Measurements from ENCODE around the gene ROBO1.
A peak's percentile ranks its signal among the peaks of the same experiment; 100 is the strongest.

ROBO1 gene

DNA sequence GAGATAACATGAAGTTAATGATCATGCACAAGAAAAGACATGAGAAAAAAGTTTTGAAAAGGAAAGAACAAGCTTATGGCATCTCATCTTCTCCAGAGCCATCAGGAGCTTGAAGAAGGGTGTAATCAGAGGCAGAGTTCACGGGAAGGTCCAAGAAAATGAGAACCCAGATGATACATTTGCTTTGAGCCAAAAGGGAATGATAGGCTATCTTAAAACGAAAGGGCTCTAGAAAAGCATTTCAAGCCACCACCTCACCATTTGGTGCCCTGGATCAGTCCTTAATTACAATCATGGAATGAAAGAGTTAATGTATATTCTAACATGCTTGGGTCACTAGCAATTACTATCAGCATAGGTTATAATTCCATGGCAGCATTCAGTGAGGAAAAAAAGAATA lies 781.8 kb downstream of the ROBO1 start:
- in situ Hi-C loops (cut with HindIII; ENCODE audit: low sequenced_read_pairs) = loop anchor here (25.0 kb wide), 1 partner anchor 324 kb away; no protein-coding TSS in a partner anchor
- DNase-seq (ENCODE audit: low read depth) = no peak
- no peak overlapping the region for H3K4me3 ChIP-seq (ENCODE audit: low read depth, low read length)
- TF ChIP-seq, protein P1, sequence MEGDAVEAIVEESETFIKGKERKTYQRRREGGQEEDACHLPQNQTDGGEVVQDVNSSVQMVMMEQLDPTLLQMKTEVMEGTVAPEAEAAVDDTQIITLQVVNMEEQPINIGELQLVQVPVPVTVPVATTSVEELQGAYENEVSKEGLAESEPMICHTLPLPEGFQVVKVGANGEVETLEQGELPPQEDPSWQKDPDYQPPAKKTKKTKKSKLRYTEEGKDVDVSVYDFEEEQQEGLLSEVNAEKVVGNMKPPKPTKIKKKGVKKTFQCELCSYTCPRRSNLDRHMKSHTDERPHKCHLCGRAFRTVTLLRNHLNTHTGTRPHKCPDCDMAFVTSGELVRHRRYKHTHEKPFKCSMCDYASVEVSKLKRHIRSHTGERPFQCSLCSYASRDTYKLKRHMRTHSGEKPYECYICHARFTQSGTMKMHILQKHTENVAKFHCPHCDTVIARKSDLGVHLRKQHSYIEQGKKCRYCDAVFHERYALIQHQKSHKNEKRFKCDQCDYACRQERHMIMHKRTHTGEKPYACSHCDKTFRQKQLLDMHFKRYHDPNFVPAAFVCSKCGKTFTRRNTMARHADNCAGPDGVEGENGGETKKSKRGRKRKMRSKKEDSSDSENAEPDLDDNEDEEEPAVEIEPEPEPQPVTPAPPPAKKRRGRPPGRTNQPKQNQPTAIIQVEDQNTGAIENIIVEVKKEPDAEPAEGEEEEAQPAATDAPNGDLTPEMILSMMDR (IDR thresholded peaks at IDR 0.05; ENCODE audit: low read depth, low read length, missing control alignments) = no peak

DNA sequence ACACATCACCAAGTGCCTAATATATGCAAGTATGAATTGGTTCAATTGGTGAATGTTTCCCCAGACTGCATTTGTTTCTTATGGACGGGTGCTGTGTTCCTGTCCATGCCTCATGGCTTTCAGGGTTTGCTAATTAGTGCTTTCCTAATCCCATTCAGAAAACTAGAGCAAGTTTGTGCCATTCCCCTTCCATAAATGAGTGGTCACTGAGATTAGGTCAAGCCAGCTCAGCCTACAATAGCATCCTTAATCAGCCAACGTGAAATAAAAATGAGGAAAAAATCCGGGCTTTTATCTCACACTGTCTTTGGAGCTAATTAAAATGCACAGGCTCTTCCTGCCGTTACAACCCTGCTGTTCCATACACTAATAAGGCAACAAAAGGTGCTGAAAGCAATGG lies 788.8 kb downstream of the ROBO1 start:
- DNase-seq (ENCODE audit: low read depth) = no peak
- TF ChIP-seq, protein P1 (IDR thresholded peaks at IDR 0.05; ENCODE audit: low read depth, low read length, missing control alignments) = no peak
- in situ Hi-C loops (cut with HindIII; ENCODE audit: low sequenced_read_pairs) = loop anchor here (25.0 kb wide), 1 partner anchor 317 kb away; no protein-coding TSS in a partner anchor
- no peak overlapping the region for H3K4me3 ChIP-seq (ENCODE audit: low read depth, low read length)

DNA sequence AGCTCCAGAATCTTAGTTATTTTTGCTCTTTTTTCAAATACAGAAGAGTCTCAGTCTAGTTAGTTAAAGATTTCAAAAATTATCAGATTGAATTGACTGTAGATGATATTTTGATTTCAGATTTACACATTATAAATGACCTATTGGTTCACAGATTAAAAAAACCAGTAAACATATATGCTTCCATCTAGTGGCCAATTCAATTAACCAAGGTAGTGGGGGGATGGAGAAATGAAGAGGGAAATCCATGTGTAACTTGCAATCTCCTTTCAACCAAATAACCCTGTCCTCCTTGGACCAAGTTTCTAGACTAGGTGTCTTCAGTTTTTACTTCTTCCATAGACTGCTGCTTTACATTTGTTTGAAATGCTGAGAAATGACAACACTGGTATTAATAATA lies 789.8 kb downstream of the ROBO1 start:
- TF ChIP-seq, protein P1 (IDR thresholded peaks at IDR 0.05; ENCODE audit: low read depth, low read length, missing control alignments) = peak; percentile 44
- H3K4me3 ChIP-seq (ENCODE audit: low read depth, low read length) = no peak overlapping the region
- no peak for DNase-seq (ENCODE audit: low read depth)
- in situ Hi-C loops (cut with HindIII; ENCODE audit: low sequenced_read_pairs) = loop anchor here (25.0 kb wide), 1 partner anchor 316 kb away; no protein-coding TSS in a partner anchor

DNA sequence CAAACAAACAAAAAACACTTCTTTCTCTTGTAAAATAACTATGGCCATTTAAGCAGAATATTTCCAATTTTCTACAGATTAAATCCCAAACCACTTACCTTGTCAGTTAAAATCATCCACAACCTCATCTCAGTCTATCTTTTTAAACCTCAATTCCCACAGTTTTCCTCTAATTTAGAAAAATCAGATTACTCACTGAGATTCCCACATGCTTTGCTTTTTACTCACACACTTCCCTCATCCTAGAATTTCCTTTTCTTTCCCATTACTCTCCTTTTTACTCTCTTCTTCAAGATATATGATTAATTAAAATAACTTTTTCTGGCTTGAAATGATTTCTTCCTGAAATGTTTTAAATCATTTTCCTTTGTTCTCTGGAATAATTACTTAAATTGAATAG lies 790.7 kb downstream of the ROBO1 start:
- no peak for DNase-seq (ENCODE audit: low read depth)
- in situ Hi-C loops (cut with HindIII; ENCODE audit: low sequenced_read_pairs) = loop anchor here (25.0 kb wide), 1 partner anchor 315 kb away; no protein-coding TSS in a partner anchor
- H3K4me3 ChIP-seq (ENCODE audit: low read depth, low read length) = no peak overlapping the region
- TF ChIP-seq, protein P1 (IDR thresholded peaks at IDR 0.05; ENCODE audit: low read depth, low read length, missing control alignments) = no peak

DNA sequence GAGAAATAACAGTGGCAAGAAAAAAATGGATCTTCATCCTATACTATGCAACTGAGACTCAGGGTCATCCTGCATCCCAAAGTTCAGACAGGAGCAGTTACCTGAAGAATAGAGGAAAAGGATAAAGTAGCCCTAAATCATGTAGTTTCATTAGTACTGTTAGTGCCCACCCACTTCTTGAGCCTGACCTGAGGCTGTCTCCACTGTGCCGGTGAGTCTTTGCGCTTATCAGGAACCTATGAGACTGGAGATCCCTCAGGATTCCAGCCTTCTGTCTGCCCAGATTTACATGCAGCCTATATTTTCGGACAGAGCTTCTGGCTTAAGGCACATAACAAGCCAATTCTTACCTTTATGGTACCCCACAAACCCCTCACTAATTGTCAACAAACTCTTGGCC lies 791.6 kb downstream of the ROBO1 start:
- in situ Hi-C loops (cut with HindIII; ENCODE audit: low sequenced_read_pairs) = loop anchor here (25.0 kb wide), 1 partner anchor 314 kb away; no protein-coding TSS in a partner anchor
- H3K4me3 ChIP-seq (ENCODE audit: low read depth, low read length) = no peak overlapping the region
- TF ChIP-seq, protein P1 (IDR thresholded peaks at IDR 0.05; ENCODE audit: low read depth, low read length, missing control alignments) = no peak
- no peak for DNase-seq (ENCODE audit: low read depth)

DNA sequence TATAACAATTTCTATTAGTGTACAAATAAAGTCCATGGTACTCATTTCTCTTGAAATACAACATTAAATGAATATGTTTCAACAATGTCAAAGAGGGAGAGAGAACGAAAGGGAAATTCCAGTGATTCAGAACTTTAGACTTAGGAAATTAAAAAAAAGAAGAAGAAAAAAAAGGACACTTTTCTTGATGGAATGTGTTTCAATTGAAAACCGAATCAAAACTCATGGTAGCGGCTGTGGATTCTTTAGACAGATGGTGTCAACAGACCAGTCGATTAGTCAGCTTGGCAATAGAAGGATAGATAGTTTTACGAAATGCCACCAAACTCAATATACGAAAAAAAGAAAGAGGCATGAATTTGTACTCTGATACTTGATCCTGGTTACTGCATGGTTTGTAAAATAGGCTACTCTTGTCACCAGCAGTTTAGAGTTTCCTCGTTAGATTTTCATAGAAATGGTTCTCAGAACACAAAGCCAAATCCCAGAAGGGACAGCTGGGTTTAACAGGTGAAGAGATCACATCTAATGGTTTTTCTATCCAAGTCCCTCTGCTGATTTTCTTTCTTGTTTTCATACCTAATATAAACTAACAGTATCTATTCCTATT lies 793.5 kb downstream of the ROBO1 start:
- TF ChIP-seq, protein P1 (IDR thresholded peaks at IDR 0.05; ENCODE audit: low read depth, low read length, missing control alignments) = no peak
- in situ Hi-C loops (cut with HindIII; ENCODE audit: low sequenced_read_pairs) = no loop called here
- no peak for DNase-seq (ENCODE audit: low read depth)
- H3K4me3 ChIP-seq (ENCODE audit: low read depth, low read length) = no peak overlapping the region
